ENCODE measurements around the gene ALDH1L1.
"Not testable (repeated sequence)": the region's sequence is repeated elsewhere in the genome, so short reads cannot be mapped to it uniquely, and the experiment has no call there.

ALDH1L1 gene

DNA sequence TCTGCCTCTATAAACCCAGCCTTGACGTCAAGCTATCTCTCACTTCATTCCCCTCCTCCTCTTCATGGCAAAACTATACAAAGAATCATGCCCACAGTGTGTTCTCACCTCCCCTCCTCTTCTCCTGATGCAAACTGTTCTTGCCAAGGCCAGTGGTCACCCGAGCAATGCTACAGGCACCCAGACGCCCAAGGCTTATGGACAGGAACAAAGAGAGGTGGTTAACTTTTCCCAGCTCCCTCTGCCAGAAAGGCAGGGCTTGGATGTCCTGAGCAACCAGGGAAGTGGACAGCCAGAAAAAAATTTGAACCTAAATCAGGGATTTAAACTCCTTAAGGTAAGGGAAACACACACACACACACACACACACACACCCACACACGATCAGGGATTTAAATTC lies 101.5 kb downstream of the ALDH1L1 start:
- H3K27ac Mint-ChIP-seq, result no peak overlapping the region
- no peaks in the 10 kb centered on the region for H3K27me3 Mint-ChIP-seq (ENCODE audit: low read depth)
- peaks cover 4% of the 10 kb centered on the region for H3K4me1 Mint-ChIP-seq
- no peak overlapping the region for H3K4me3 Mint-ChIP-seq
- H3K36me3 Mint-ChIP-seq (ENCODE audit: low read depth), result peaks cover 42% of the 10 kb centered on the region
- H3K9me3 Mint-ChIP-seq, result peaks cover 2% of the 10 kb centered on the region
- TF ChIP-seq, protein P1, sequence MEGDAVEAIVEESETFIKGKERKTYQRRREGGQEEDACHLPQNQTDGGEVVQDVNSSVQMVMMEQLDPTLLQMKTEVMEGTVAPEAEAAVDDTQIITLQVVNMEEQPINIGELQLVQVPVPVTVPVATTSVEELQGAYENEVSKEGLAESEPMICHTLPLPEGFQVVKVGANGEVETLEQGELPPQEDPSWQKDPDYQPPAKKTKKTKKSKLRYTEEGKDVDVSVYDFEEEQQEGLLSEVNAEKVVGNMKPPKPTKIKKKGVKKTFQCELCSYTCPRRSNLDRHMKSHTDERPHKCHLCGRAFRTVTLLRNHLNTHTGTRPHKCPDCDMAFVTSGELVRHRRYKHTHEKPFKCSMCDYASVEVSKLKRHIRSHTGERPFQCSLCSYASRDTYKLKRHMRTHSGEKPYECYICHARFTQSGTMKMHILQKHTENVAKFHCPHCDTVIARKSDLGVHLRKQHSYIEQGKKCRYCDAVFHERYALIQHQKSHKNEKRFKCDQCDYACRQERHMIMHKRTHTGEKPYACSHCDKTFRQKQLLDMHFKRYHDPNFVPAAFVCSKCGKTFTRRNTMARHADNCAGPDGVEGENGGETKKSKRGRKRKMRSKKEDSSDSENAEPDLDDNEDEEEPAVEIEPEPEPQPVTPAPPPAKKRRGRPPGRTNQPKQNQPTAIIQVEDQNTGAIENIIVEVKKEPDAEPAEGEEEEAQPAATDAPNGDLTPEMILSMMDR (IDR thresholded peaks at IDR 0.05; ENCODE audit: unreplicated experiment in 3 of 3), result no peak

DNA sequence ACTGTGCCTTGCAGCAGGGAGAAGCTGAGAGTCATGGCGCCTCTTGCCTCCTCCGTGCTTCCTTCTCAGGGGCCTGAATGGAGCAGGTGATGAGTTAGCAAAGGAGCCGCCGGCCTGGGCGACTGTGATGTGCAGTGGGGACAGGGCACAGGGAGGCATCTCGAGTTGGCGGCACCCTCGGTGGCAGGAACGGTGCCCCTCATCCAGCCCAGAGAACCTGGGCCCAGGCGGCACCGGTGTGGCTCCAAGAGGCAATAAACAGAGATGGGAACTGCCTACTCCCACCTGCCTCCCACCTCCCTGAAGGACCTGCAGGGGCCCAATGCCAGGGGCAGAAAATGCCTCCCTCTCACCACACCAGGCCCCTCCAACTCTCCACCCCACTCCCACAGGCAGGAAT lies 102.6 kb downstream of the ALDH1L1 start:
- H3K9me3 Mint-ChIP-seq, result peaks cover 8% of the 10 kb centered on the region
- H3K27me3 Mint-ChIP-seq (ENCODE audit: low read depth), result no peaks in the 10 kb centered on the region
- TF ChIP-seq, protein P1 (IDR thresholded peaks at IDR 0.05; ENCODE audit: unreplicated experiment in 3 of 3), result no peak
- no peaks in the 10 kb centered on the region for H3K4me1 Mint-ChIP-seq
- H3K4me3 Mint-ChIP-seq, result no peak overlapping the region
- no peak overlapping the region for H3K27ac Mint-ChIP-seq
- H3K36me3 Mint-ChIP-seq (ENCODE audit: low read depth), result peaks cover 51% of the 10 kb centered on the region

DNA sequence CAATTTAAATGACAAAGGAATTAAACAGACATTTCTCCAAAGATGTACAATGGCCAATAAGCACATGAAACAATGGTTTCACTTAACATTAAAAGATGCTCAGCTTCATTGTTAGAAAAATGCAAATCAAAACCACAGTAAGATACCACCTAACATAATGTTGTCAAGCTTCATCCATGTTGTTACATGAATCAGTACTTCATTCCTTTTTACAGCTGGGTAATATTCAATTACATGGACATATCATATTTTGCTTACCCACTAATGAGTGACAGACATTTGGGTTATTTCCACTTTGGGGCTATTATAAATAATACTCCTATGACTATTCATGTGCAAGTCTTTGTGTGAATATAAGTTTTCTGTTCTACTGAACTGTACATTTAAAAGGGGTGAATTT lies 104.2 kb downstream of the ALDH1L1 start:
- H3K36me3 Mint-ChIP-seq (ENCODE audit: low read depth), result peaks cover 64% of the 10 kb centered on the region
- TF ChIP-seq, protein P1 (IDR thresholded peaks at IDR 0.05; ENCODE audit: unreplicated experiment in 3 of 3), result no peak
- no peaks in the 10 kb centered on the region for H3K4me1 Mint-ChIP-seq

GRCh38 chr3:126070146-126070545 lies 110.2 kb downstream of the ALDH1L1 start:
- no peak overlapping the region for H3K27ac Mint-ChIP-seq
- H3K9me3 Mint-ChIP-seq, result peaks cover 19% of the 10 kb centered on the region
- H3K27me3 Mint-ChIP-seq (ENCODE audit: low read depth), result no peaks in the 10 kb centered on the region
- TF ChIP-seq, protein P1 (IDR thresholded peaks at IDR 0.05; ENCODE audit: unreplicated experiment in 3 of 3), result no peak
- H3K4me1 Mint-ChIP-seq, result no peaks in the 10 kb centered on the region
- H3K36me3 Mint-ChIP-seq (ENCODE audit: low read depth), result peaks cover 60% of the 10 kb centered on the region
- no peak overlapping the region for H3K4me3 Mint-ChIP-seq

More for the DNA sequence above, 104.2 kb downstream of the ALDH1L1 start:
- Mint-ChIP-seq H3K4me3 (no peak overlapping the region), H3K27me3 (ENCODE audit: low read depth) (no peaks in the 10 kb centered on the region), H3K9me3 (peaks cover 19% of the 10 kb centered on the region), H3K27ac (no peak overlapping the region)

DNA sequence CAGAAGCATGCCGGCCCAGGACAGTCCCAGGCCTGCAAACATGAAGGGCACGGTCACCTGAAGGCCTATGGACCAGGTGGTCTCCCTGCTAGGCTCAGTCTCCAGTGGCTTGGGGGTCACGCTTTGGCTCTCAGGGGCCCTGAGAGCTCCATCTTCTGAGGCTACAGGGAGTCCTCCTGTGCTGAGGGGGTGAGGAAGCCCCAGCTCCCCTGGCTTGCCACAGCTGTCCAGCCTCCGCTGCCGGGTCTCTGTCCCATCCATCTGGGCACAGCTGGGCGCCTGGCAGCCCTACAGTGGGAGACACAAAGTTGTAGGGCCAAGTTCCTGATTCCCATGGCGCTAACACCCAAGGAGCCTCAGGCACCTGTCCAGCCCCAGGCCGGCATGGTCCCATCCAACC lies 112.4 kb downstream of the ALDH1L1 start:
- H3K27ac Mint-ChIP-seq, result no peak overlapping the region
- peaks cover 15% of the 10 kb centered on the region for H3K9me3 Mint-ChIP-seq
- no peak overlapping the region for H3K4me3 Mint-ChIP-seq
- H3K4me1 Mint-ChIP-seq, result no peaks in the 10 kb centered on the region
- TF ChIP-seq, protein P1 (IDR thresholded peaks at IDR 0.05; ENCODE audit: unreplicated experiment in 3 of 3), result no peak
- no peaks in the 10 kb centered on the region for H3K27me3 Mint-ChIP-seq (ENCODE audit: low read depth)
- peaks cover 47% of the 10 kb centered on the region for H3K36me3 Mint-ChIP-seq (ENCODE audit: low read depth)

GRCh38 chr3:126066676-126067075 lies 113.7 kb downstream of the ALDH1L1 start:
- not testable (repeated sequence) for H3K27me3 Mint-ChIP-seq (ENCODE audit: low read depth); H3K4me1 Mint-ChIP-seq; H3K9me3 Mint-ChIP-seq; H3K4me3 Mint-ChIP-seq; H3K27ac Mint-ChIP-seq
- peaks cover 35% of the 10 kb centered on the region for H3K36me3 Mint-ChIP-seq (ENCODE audit: low read depth)

All from nephron (organoid).